ENCODE measurements around the gene PTPRT. TPM values are rescaled to one million over a fixed set of nuclear protein-coding genes. Genes with fewer than 3 reads are reported as not detected.

Gene PTPRT
- total RNA-seq, 1 donor from 2014 or later = 0.19 TPM

- intact Hi-C loops (cut with DNase I) = no loop called here
- ATAC-seq (no peak), DNase-seq (ENCODE audit: missing footprints) (no peak)
These were observed 38.5 kb downstream of the PTPRT start for GRCh38 chr20:43151256-43151655.

- intact Hi-C loops (cut with DNase I) = no loop called here
- ATAC-seq = no peak
- DNase-seq (ENCODE audit: missing footprints) = no peak
These were observed 49.0 kb downstream of the PTPRT start for GRCh38 chr20:43140726-43141125.

GRCh38 chr20:43138061-43138770, 51.5 kb downstream of the PTPRT start:
- intact Hi-C loops (cut with DNase I) = no loop called here
- DNase-seq (ENCODE audit: missing footprints) (no peak), ATAC-seq (no peak)

- intact Hi-C loops (cut with DNase I) = no loop called here
- ATAC-seq (no peak), DNase-seq (ENCODE audit: missing footprints) (no peak)
These were observed 52.5 kb downstream of the PTPRT start for GRCh38 chr20:43137160-43137559.

GRCh38 chr20:43124241-43124640, 65.5 kb downstream of the PTPRT start:
- no peak for DNase-seq (ENCODE audit: missing footprints)
- no peak for ATAC-seq

GRCh38 chr20:43123180-43123579, 66.5 kb downstream of the PTPRT start:
- ATAC-seq (no peak), DNase-seq (ENCODE audit: missing footprints) (no peak)
- intact Hi-C loops (cut with DNase I) = no loop called here

More at GRCh38 chr20:43124241-43124640, 65.5 kb downstream of the PTPRT start:
- intact Hi-C loops (cut with DNase I) = no loop called here

- intact Hi-C loops (cut with DNase I) = no loop called here
- ATAC-seq = no peak
- DNase-seq (ENCODE audit: missing footprints) = no peak
These were observed 70.0 kb downstream of the PTPRT start for GRCh38 chr20:43119720-43120119.

- DNase-seq (ENCODE audit: missing footprints) = no peak
- intact Hi-C loops (cut with DNase I) = no loop called here
- ATAC-seq = no peak
These were observed 87.3 kb downstream of the PTPRT start for GRCh38 chr20:43102394-43102793.

GRCh38 chr20:43096931-43097260, 92.8 kb downstream of the PTPRT start:
- ATAC-seq = no peak
- intact Hi-C loops (cut with DNase I) = no loop called here
- DNase-seq (ENCODE audit: missing footprints) = no peak

GRCh38 chr20:43096126-43096930, 93.4 kb downstream of the PTPRT start:
- no peak for DNase-seq (ENCODE audit: missing footprints)
- ATAC-seq = no peak
- intact Hi-C loops (cut with DNase I) = no loop called here

- intact Hi-C loops (cut with DNase I) = no loop called here
- DNase-seq (ENCODE audit: missing footprints) = no peak
- no peak for ATAC-seq
These were observed 94.7 kb downstream of the PTPRT start for GRCh38 chr20:43095034-43095433.

- intact Hi-C loops (cut with DNase I) = no loop called here
- DNase-seq (ENCODE audit: missing footprints) (no peak), ATAC-seq (no peak)
These were observed 97.2 kb downstream of the PTPRT start for GRCh38 chr20:43092386-43093088.

GRCh38 chr20:43068482-43068881, 121.2 kb downstream of the PTPRT start:
- DNase-seq (ENCODE audit: missing footprints) (no peak), ATAC-seq (no peak)
- intact Hi-C loops (cut with DNase I) = no loop called here

- ATAC-seq = no peak
These were observed 123.6 kb downstream of the PTPRT start for GRCh38 chr20:43066125-43066524.

GRCh38 chr20:43065299-43065698, 124.4 kb downstream of the PTPRT start:
- no peak for DNase-seq (ENCODE audit: missing footprints)
- intact Hi-C loops (cut with DNase I) = no loop called here
- no peak for ATAC-seq

More at GRCh38 chr20:43066125-43066524, 123.6 kb downstream of the PTPRT start:
- no peak for DNase-seq (ENCODE audit: missing footprints)
- intact Hi-C loops (cut with DNase I) = no loop called here

- ATAC-seq (no peak), DNase-seq (ENCODE audit: missing footprints) (no peak)
- intact Hi-C loops (cut with DNase I) = no loop called here
These were observed 131.6 kb downstream of the PTPRT start for GRCh38 chr20:43058077-43058476.

GRCh38 chr20:43057317-43057716, 132.4 kb downstream of the PTPRT start:
- intact Hi-C loops (cut with DNase I) = no loop called here
- ATAC-seq (no peak), DNase-seq (ENCODE audit: missing footprints) (no peak)

- no peak for DNase-seq (ENCODE audit: missing footprints)
- no peak for ATAC-seq
- intact Hi-C loops (cut with DNase I) = no loop called here
These were observed 134.4 kb downstream of the PTPRT start for GRCh38 chr20:43055181-43055884.

- DNase-seq (ENCODE audit: missing footprints) = no peak
- intact Hi-C loops (cut with DNase I) = no loop called here
These were observed 137.2 kb downstream of the PTPRT start for GRCh38 chr20:43052532-43052931.

More at GRCh38 chr20:43052532-43052931, 137.2 kb downstream of the PTPRT start:
- ATAC-seq = no peak

Measured in Right ventricle myocardium inferior (tissue), 1 donor.